Smooth muscle cell (in vitro differentiated cells): Measurements from ENCODE around the gene ZCCHC14. TPM values are rescaled to one million over a fixed set of nuclear protein-coding genes. Genes with fewer than 3 reads are reported as not detected.

Source experiments
- DNase-seq: peaks from one replicate; lab custom pipeline; 2025; ENCODE audit not compliant: unreplicated experiment; lab: John Stamatoyannopoulos, UW
- H2AFZ ChIP-seq: fragments of 200-600 bp; sonication (generic); 2 replicates; pipeline ENCODE4 v1.6.0; 2016; ENCODE audit warnings: antibody characterized with exemption, low read depth, mild to moderate bottlenecking
- H3F3A ChIP-seq: fragments of 200-600 bp; sonication (generic); 2 replicates; pipeline ENCODE4 v1.6.0; 2017; ENCODE audit warnings: antibody characterized with exemption, low read depth
- H3K27ac ChIP-seq: fragments of 200-600 bp; sonication (generic); 2 replicates; pipeline ENCODE4 v1.5.1; 2016; ENCODE audit warnings: low read depth, mild to moderate bottlenecking
- H3K27me3 ChIP-seq: fragments of 200-600 bp; sonication (generic); 2 replicates; pipeline ENCODE4 v1.6.1; 2016; ENCODE audit warnings: low read depth, mild to moderate bottlenecking
- H3K36me3 ChIP-seq: fragments of 200-600 bp; sonication (generic); 2 replicates; pipeline ENCODE4 v1.5.1; 2016; ENCODE audit warnings: low read depth
- H3K4me1 ChIP-seq: fragments of 200-600 bp; sonication (generic); 2 replicates; pipeline ENCODE4 v1.5.1; 2016; ENCODE audit warnings: low read depth
- H3K4me2 ChIP-seq: fragments of 200-600 bp; sonication (generic); 2 replicates; pipeline ENCODE4 v1.6.0; 2016; ENCODE audit warnings: mild to moderate bottlenecking
- H3K4me3 ChIP-seq: fragments of 200-600 bp; sonication (generic); 2 replicates; pipeline ENCODE4 v1.5.1; 2016; ENCODE audit warnings: mild to moderate bottlenecking
- H3K79me2 ChIP-seq: fragments of 200-600 bp; sonication (generic); 2 replicates; pipeline ENCODE4 v1.6.0; 2016; ENCODE audit warnings: low read depth, mild to moderate bottlenecking
- H3K9ac ChIP-seq: fragments of 200-600 bp; sonication (generic); 2 replicates; pipeline ENCODE4 v1.6.0; 2016; ENCODE audit warnings: low read depth
- H3K9me3 ChIP-seq: fragments of 200-600 bp; sonication (generic); replicated peaks from 2 replicates; pipeline ENCODE4 v1.5.1; 2016; ENCODE audit warnings: low read depth
- H4K20me1 ChIP-seq: fragments of 200-600 bp; sonication (generic); 2 replicates; pipeline ENCODE4 v1.6.0; 2016; ENCODE audit warnings: low read depth
- CTCF ChIP-seq: fragments of 200-600 bp; sonication (generic); IDR thresholded peaks from 2 replicates; pipeline ENCODE4 v1.5.1; 2017; ENCODE audit warnings: borderline replicate concordance, mild to moderate bottlenecking, antibody characterized with exemption; ENCODE audit not compliant: insufficient read depth, poor library complexity, severe bottlenecking
- WGBS: methylation state at CpG from one replicate; pipeline ENCODE4 v1.1.7; 2016; ENCODE audit warnings: low lambda C conversion rate; 5-methylcytosine and 5-hydroxymethylcytosine counted together
- polyA plus RNA-seq: library from polyadenylated mRNA; unstranded; fragments of >200 nt; fragmentation: Nextera tagmentation; extraction: Ambion mirVana; gene quantifications from 2 replicates; pipeline ENCODE4 v1.2.1, GENCODE V29; 2016
- total RNA-seq: library from RNA; depleted of rRNA; stranded (reverse); fragments of >200 nt; gene quantifications from 2 replicates; pipeline ENCODE4 v1.2.3, GENCODE V29; 2014

The ZCCHC14 gene
- total and polyA plus RNA-seq, 2 experiments from 2014 or later: 4.6 to 8.5 TPM

GRCh38 chr16:87443016-87443415 lies 49.8 kb downstream of the ZCCHC14 start:
- Histone ChIP-seq H3K4me1 (no peaks in the 10 kb centered on the region), H2AFZ (no peak overlapping the region), H3K9ac (no peak overlapping the region), H3K9me3 (no peaks in the 10 kb centered on the region), H3K36me3 (no peaks in the 10 kb centered on the region), H3K79me2 (no peaks in the 10 kb centered on the region), H3F3A (peaks cover 9% of the 10 kb centered on the region), H3K27ac (no peak overlapping the region), H3K4me2 (no peak overlapping the region), H3K4me3 (no peak overlapping the region), H3K27me3 (no peaks in the 10 kb centered on the region), H4K20me1 (peaks cover 56% of the 10 kb centered on the region)
- no peak for TF ChIP-seq CTCF
- 99% methylated on average over 8 of the region's 8 CpGs for WGBS
- DNase-seq: no peak

DNA sequence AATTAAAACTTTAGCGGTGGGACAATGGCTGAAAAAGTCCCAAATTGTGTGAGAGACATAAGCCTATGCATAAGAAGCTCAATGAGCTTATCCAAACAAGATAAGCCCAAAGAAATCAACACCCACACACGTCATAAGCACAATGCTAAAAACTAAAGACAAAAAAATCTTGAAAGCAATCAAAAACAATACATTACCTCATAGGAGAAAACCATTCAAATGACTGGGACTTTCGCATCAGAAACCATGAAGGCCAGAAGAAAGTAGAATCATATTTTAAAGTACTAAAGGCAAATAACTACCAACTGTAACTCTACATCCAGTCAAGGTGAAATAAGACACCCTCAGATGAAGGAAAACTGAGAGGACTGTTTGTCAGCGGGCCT lies 50.2 kb downstream of the ZCCHC14 start:
- no peaks in the 10 kb centered on the region for H3K79me2 ChIP-seq
- no peak overlapping the region for H3K4me2 ChIP-seq
- no peaks in the 10 kb centered on the region for H3K27me3 ChIP-seq
- H3K27ac ChIP-seq: no peak overlapping the region
- WGBS: 76% methylated on average over 4 of the region's 4 CpGs
- H3K9ac ChIP-seq: no peak overlapping the region
- H2AFZ ChIP-seq: no peak overlapping the region
- no peak overlapping the region for H3K4me3 ChIP-seq
- H3K36me3 ChIP-seq: no peaks in the 10 kb centered on the region
- no peaks in the 10 kb centered on the region for H3K4me1 ChIP-seq
- TF ChIP-seq CTCF: no peak
- peaks cover 9% of the 10 kb centered on the region for H3F3A ChIP-seq
- H3K9me3 ChIP-seq: no peaks in the 10 kb centered on the region
- H4K20me1 ChIP-seq: peaks cover 56% of the 10 kb centered on the region
- no peak for DNase-seq

GRCh38 chr16:87441886-87442580 lies 50.8 kb downstream of the ZCCHC14 start:
- H3K4me1 ChIP-seq: no peaks in the 10 kb centered on the region
- peaks cover 5% of the 10 kb centered on the region for H3F3A ChIP-seq
- no peaks in the 10 kb centered on the region for H3K79me2 ChIP-seq
- 92% methylated on average over 12 of the region's 12 CpGs for WGBS
- no peak overlapping the region for H3K9ac ChIP-seq
- no peak overlapping the region for H3K4me3 ChIP-seq
- H3K27me3 ChIP-seq: no peaks in the 10 kb centered on the region
- no peaks in the 10 kb centered on the region for H3K36me3 ChIP-seq
- H2AFZ ChIP-seq: no peak overlapping the region
- H3K4me2 ChIP-seq: no peak overlapping the region
- TF ChIP-seq CTCF: no peak
- H4K20me1 ChIP-seq: peaks cover 56% of the 10 kb centered on the region
- H3K9me3 ChIP-seq: no peaks in the 10 kb centered on the region
- DNase-seq: no peak
- no peak overlapping the region for H3K27ac ChIP-seq

DNA sequence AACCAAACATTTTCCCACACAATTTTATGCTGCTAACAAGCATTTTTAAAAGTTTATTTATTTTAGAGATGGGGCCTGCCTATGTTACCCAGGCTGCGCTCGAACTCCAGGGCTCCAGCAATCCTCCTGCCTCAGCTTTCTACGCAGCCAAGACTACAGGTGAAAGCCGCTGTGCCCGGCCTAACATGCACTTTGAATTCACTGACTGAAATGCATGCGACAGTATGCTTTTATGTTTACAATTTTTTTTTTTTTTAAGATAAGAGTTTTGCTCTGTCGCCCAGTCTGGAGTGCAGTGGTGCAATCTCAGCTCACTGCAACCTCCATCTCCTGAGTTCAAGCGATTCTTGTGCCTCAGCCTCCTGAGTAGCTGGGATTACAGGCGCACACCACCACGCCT lies 52.9 kb downstream of the ZCCHC14 start:
- H3K4me1 ChIP-seq: peaks cover 7% of the 10 kb centered on the region
- peaks cover 10% of the 10 kb centered on the region for H3F3A ChIP-seq
- no peaks in the 10 kb centered on the region for H3K79me2 ChIP-seq
- DNase-seq: no peak
- no peak overlapping the region for H3K4me2 ChIP-seq
- H3K36me3 ChIP-seq: no peaks in the 10 kb centered on the region
- H3K9me3 ChIP-seq: no peaks in the 10 kb centered on the region
- peaks cover 71% of the 10 kb centered on the region for H4K20me1 ChIP-seq
- WGBS: 88% methylated on average over 10 of the region's 10 CpGs
- no peak overlapping the region for H3K9ac ChIP-seq
- H3K27me3 ChIP-seq: no peaks in the 10 kb centered on the region
- no peak overlapping the region for H2AFZ ChIP-seq
- H3K27ac ChIP-seq: no peak overlapping the region
- no peak for TF ChIP-seq CTCF
- H3K4me3 ChIP-seq: no peak overlapping the region
